Natural killer cell (primary cell): ENCODE data around the gene FAM124B. TPM values are rescaled to one million over a fixed set of nuclear protein-coding genes. Genes with fewer than 3 reads are reported as not detected.

ENCODE experiments used
- ATAC-seq, 3 donors: fragments of 150-1000 bp in 2 of 3; fragments of 200-7000 bp in 1 of 3; cut with Tn5 transposase; 1 replicate in 1 of 3; 2 replicates in 2 of 3; pipeline ENCODE4 v1.10.0; 2021; ENCODE audit warnings: mild to moderate bottlenecking in 2 of 3, moderate library complexity in 2 of 3
- DNase-seq, 2 donors: peaks; one replicate each; pipeline versions ENCODE4 v3.0.0 to v3.0.0-alpha.2; 2013 to 2021; ENCODE audit warnings: mixed read lengths in 1 of 2
- H3K27ac ChIP-seq: one replicate; pipeline ENCODE4 v1.5.1; 2013; ENCODE audit warnings: mild to moderate bottlenecking, low read length
- H3K27me3 ChIP-seq: one replicate; pipeline ENCODE4 v1.6.1; 2013; ENCODE audit warnings: low read length; ENCODE audit not compliant: control insufficient read depth, insufficient read depth
- H3K36me3 ChIP-seq: one replicate; pipeline ENCODE4 v1.6.1; 2013; ENCODE audit warnings: low read length; ENCODE audit not compliant: control insufficient read depth, insufficient read depth
- H3K4me1 ChIP-seq: one replicate; pipeline ENCODE4 v1.6.1; 2013; ENCODE audit warnings: low read length; ENCODE audit not compliant: control insufficient read depth, insufficient read depth
- H3K4me3 ChIP-seq: one replicate; pipeline ENCODE4 v1.5.1; 2013; ENCODE audit warnings: low read length
- H3K9me3 ChIP-seq: one replicate; pipeline ENCODE4 v1.6.1; 2013; ENCODE audit warnings: low read length; ENCODE audit not compliant: control insufficient read depth, insufficient read depth
- H3K27ac Mint-ChIP-seq, 2 donors: one replicate each; pipeline ENCODE4 v1.8.0; 2022; ENCODE audit warnings: mild to moderate bottlenecking in 2 of 2, mixed read lengths in 2 of 2, moderate library complexity in 1 of 2
- H3K27me3 Mint-ChIP-seq, 2 donors: one replicate each; pipeline ENCODE4 v1.8.0; 2022; ENCODE audit warnings: low read depth in 2 of 2, mixed read lengths in 2 of 2
- H3K36me3 Mint-ChIP-seq: one replicate; pipeline ENCODE4 v1.8.0; 2022; ENCODE audit warnings: mixed read lengths
- H3K4me1 Mint-ChIP-seq, 2 donors: one replicate each; pipeline ENCODE4 v1.8.0; 2022; ENCODE audit warnings: mixed read lengths in 2 of 2
- H3K4me3 Mint-ChIP-seq: one replicate; pipeline ENCODE4 v1.8.0; 2022; ENCODE audit warnings: mild to moderate bottlenecking, moderate library complexity, mixed read lengths
- H3K9me3 Mint-ChIP-seq, 2 donors: one replicate each; pipeline ENCODE4 v1.8.0; 2022; ENCODE audit warnings: mixed read lengths in 2 of 2
- WGBS: methylation state at CpG from one replicate; pipeline ENCODE4 v1.1.7; 2013; ENCODE audit warnings: missing lambda C conversion rate; ENCODE audit not compliant: insufficient coverage; 5-methylcytosine and 5-hydroxymethylcytosine counted together
- intact Hi-C: fragments of 100-400 bp; cut with micrococcal nuclease; formaldehyde crosslinking; loops from one replicate; pipeline ENCODE4 v1.14.2; 2022
- total RNA-seq, 4 donors: library from RNA; stranded (reverse); fragments of 120-200 nt in 1 of 4; gene quantifications; one replicate each; pipeline versions ENCODE4 v1.2.3 to v1.2.4, GENCODE V29; 2013 to 2022
- TF ChIP-seq, protein P1 (sequence below): fragments of 200-600 bp; IDR thresholded peaks from one replicate; pipeline ENCODE4 v1.8.0; 2022; ENCODE audit warnings: antibody characterized with exemption

FAM124B gene
- total RNA-seq, 3 donors from 2014 or later (not counting 1 experiment from before 2014, with no cell fraction given): 1.9 to 6.1 (median 2.4) TPM

GRCh38 chr2:224359569-224359968, 42.3 kb downstream of the FAM124B start:
- Mint-ChIP-seq H3K36me3 (no peaks in the 10 kb centered on the region), H3K27ac (no peak overlapping the region), H3K4me3 (no peak overlapping the region), H3K27me3 (peaks cover 0 to 5% of the 10 kb centered on the region in 2 donors), H3K9me3 (no peaks in the 10 kb centered on the region), H3K4me1 (no peaks in the 10 kb centered on the region)
- TF ChIP-seq, protein P1, sequence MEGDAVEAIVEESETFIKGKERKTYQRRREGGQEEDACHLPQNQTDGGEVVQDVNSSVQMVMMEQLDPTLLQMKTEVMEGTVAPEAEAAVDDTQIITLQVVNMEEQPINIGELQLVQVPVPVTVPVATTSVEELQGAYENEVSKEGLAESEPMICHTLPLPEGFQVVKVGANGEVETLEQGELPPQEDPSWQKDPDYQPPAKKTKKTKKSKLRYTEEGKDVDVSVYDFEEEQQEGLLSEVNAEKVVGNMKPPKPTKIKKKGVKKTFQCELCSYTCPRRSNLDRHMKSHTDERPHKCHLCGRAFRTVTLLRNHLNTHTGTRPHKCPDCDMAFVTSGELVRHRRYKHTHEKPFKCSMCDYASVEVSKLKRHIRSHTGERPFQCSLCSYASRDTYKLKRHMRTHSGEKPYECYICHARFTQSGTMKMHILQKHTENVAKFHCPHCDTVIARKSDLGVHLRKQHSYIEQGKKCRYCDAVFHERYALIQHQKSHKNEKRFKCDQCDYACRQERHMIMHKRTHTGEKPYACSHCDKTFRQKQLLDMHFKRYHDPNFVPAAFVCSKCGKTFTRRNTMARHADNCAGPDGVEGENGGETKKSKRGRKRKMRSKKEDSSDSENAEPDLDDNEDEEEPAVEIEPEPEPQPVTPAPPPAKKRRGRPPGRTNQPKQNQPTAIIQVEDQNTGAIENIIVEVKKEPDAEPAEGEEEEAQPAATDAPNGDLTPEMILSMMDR: no peak
- Histone ChIP-seq H3K27ac (no peak overlapping the region), H3K4me1 (no peaks in the 10 kb centered on the region), H3K36me3 (no peaks in the 10 kb centered on the region), H3K9me3 (no peaks in the 10 kb centered on the region), H3K4me3 (no peak overlapping the region), H3K27me3 (no peaks in the 10 kb centered on the region)
- 71% methylated on average over 3 of the region's 3 CpGs for WGBS
- peak in 2 of 3 donors; percentile 34 to 37 for ATAC-seq
- intact Hi-C loops: loop anchor here (5.0 kb wide), 1 partner anchor 1303 kb away; no protein-coding TSS in a partner anchor
- DNase-seq: peak in 1 of 2 donors; percentile 11

DNA sequence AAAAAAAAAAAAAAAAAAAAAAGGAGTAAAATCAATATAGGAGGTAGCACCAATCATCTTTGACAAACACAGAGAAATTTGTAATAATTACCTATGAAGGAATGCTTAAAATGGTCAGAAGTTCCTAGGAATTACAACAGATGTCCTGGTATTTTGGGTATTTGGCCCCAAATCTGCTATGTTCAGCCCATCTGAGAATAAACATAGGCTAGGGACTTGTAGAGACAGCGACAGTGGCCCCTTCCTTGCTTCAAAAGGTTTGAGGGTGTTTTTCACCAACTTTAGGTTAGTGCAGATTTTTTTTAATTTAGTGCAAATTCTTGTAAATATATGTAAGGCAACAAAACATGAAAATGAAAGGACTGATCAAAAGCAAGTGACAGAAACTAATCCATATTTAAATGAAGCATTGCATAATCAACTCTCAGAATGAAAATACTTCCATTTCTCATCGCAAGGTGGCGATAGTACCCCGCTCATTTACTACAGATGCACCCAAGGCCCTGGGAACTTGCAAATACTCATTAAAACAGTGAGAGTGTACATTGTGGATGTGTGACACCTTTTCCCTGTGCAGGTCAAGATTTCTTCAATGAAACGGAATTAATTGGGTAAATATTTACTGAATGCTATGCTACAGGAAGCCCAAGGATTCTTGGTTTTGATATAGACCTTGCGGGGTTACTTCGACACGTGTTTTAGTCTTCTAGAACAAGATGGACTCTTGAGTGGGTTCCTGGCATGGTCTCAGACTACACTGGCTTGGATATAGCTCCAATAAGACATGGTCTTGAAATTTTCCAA, 44.6 kb downstream of the FAM124B start:
- Histone ChIP-seq H3K4me1 (no peaks in the 10 kb centered on the region), H3K27me3 (no peaks in the 10 kb centered on the region), H3K27ac (no peak overlapping the region), H3K4me3 (no peak overlapping the region), H3K36me3 (no peaks in the 10 kb centered on the region), H3K9me3 (no peaks in the 10 kb centered on the region)
- Mint-ChIP-seq H3K27me3 (peaks cover 5 to 11% of the 10 kb centered on the region in 2 donors), H3K36me3 (no peaks in the 10 kb centered on the region), H3K4me1 (no peaks in the 10 kb centered on the region), H3K27ac (no peak overlapping the region), H3K9me3 (no peaks in the 10 kb centered on the region), H3K4me3 (no peak overlapping the region)
- TF ChIP-seq, protein P1: peak; percentile 88
- DNase-seq (peak in 1 of 2 donors; percentile 82), ATAC-seq (peak; percentile 76 to 82 (median 76))
- intact Hi-C loops: loop anchor here (1.0 to 5.0 kb wide), 5 partner anchors 92 to 1305 kb away; no protein-coding TSS in a partner anchor
- WGBS: 63% methylated on average over 6 of the region's 8 CpGs

- ATAC-seq (no peak), DNase-seq (no peak)
- Histone ChIP-seq H3K36me3 (no peaks in the 10 kb centered on the region), H3K9me3 (no peaks in the 10 kb centered on the region), H3K4me3 (no peak overlapping the region), H3K27me3 (no peaks in the 10 kb centered on the region), H3K27ac (no peak overlapping the region), H3K4me1 (no peaks in the 10 kb centered on the region)
- no peak overlapping the region for H3K27ac Mint-ChIP-seq
- TF ChIP-seq, protein P1: no peak
- H3K36me3 Mint-ChIP-seq: no peaks in the 10 kb centered on the region
- no peak overlapping the region for H3K4me3 Mint-ChIP-seq
- intact Hi-C loops: loop anchor here (5.0 kb wide), 1 partner anchor 1308 kb away; no protein-coding TSS in a partner anchor
- no peaks in the 10 kb centered on the region for H3K4me1 Mint-ChIP-seq
- no peaks in the 10 kb centered on the region for H3K9me3 Mint-ChIP-seq
- 91% methylated on average over 13 of the region's 13 CpGs for WGBS
- H3K27me3 Mint-ChIP-seq: peaks cover 4 to 17% of the 10 kb centered on the region in 2 donors
Measured at GRCh38 chr2:224354632-224355211, 47.2 kb downstream of the FAM124B start.
